Measurements from ENCODE around the gene ELFN1. TPM values are rescaled to one million over a fixed set of nuclear protein-coding genes. Genes with fewer than 3 reads are reported as not detected.

The ELFN1 gene
- total RNA-seq, 1 donor from 2014 or later, result 1.4 TPM

- Histone ChIP-seq H3K9me3 (no peaks in the 10 kb centered on the region), H3K27me3 (ENCODE audit: low read depth) (peaks cover 41% of the 10 kb centered on the region), H3K4me3 (no peak overlapping the region), H3K4me1 (no peaks in the 10 kb centered on the region), H3K27ac (no peak overlapping the region), H3K36me3 (no peaks in the 10 kb centered on the region)
- ATAC-seq (no peak), DNase-seq (peak; percentile 45)
- TF ChIP-seq, protein P1, sequence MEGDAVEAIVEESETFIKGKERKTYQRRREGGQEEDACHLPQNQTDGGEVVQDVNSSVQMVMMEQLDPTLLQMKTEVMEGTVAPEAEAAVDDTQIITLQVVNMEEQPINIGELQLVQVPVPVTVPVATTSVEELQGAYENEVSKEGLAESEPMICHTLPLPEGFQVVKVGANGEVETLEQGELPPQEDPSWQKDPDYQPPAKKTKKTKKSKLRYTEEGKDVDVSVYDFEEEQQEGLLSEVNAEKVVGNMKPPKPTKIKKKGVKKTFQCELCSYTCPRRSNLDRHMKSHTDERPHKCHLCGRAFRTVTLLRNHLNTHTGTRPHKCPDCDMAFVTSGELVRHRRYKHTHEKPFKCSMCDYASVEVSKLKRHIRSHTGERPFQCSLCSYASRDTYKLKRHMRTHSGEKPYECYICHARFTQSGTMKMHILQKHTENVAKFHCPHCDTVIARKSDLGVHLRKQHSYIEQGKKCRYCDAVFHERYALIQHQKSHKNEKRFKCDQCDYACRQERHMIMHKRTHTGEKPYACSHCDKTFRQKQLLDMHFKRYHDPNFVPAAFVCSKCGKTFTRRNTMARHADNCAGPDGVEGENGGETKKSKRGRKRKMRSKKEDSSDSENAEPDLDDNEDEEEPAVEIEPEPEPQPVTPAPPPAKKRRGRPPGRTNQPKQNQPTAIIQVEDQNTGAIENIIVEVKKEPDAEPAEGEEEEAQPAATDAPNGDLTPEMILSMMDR (IDR thresholded peaks at IDR 0.05), result no peak
- intact Hi-C loops (cut with DNase I), result no loop called here
These were observed 5.8 kb downstream of the ELFN1 start for GRCh38 chr7:1675673-1676549.

DNA sequence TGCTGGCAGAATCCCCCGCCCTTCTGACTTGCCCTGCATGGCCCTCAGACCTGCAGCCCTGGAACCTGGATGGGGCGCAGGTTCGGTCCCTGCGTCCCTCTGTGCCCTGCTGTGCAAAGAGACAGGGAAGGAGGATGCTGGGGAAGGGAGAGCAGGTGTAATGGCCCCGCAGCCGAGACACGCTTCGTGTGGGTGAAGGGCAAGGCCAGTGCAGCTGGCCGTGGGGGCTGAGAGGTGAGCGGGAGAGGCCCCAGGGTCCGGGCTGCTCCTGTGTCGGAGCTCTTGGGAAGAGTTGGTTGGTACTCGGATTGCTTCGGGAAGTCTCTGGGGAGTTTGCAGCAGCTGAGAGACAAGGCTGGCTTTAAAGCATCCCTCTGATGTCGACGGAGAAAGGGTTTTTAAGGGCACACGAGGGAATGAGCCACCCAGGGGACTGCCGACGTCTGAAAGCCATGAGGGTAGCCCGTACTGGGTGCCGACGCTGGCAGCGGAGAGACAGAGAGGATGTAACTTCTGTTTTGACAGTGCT lies 6.5 kb downstream of the ELFN1 start:
- ATAC-seq (no peak), DNase-seq (peak; percentile 39)
- no peak overlapping the region for H3K4me3 ChIP-seq
- no peaks in the 10 kb centered on the region for H3K36me3 ChIP-seq
- no peaks in the 10 kb centered on the region for H3K9me3 ChIP-seq
- H3K27ac ChIP-seq, result no peak overlapping the region
- TF ChIP-seq, protein P1 (IDR thresholded peaks at IDR 0.05), result no peak
- no peaks in the 10 kb centered on the region for H3K4me1 ChIP-seq
- H3K27me3 ChIP-seq (ENCODE audit: low read depth), result peaks cover 34% of the 10 kb centered on the region
- intact Hi-C loops (cut with DNase I), result no loop called here

DNA sequence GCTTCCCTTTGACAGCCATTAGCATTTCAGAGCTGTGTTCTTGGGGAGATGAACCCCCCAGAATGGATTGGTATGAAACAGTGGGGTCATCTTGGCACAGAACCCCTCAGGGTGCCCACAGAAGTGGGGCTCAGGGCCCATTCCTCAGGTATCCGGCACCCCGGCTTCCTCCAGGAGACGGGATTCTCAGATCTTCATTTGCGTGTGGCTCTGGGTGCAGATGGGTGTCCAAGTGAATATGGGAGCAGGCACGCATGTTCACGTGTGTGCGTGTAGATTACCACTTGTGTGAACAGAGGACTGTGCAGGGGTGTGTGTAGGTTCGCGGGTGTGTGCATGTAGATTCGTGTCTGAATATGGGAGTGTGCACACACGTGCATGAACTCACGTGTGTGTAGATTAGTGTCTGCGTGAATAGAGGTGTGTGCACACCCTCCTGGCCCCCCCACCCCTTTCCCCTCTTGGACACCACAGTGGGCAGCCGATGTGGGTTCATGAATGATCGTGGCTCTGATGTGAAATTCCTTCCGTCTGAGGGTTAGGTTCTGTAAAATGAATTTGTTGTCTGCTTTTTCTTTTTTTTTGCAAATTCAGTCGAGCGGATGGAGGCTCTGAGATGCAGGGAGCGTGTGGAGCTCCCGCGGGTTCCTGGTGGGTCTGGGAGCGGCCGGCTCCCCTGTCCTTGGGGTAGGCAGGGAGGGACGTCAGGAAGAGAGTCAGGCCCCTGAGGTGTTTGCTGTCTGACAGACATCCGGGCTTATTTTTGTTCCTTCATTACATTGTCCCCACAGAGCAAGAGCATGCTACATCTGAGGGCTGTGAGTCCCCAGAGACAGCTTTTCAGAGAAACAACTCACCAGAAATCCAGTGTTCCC lies 7.4 kb downstream of the ELFN1 start:
- Histone ChIP-seq H3K9me3 (peaks cover 3% of the 10 kb centered on the region), H3K36me3 (no peaks in the 10 kb centered on the region), H3K4me3 (no peak overlapping the region), H3K4me1 (no peaks in the 10 kb centered on the region), H3K27me3 (ENCODE audit: low read depth) (peaks cover 26% of the 10 kb centered on the region), H3K27ac (no peak overlapping the region)
- ATAC-seq, result no peak
- TF ChIP-seq, protein P1 (IDR thresholded peaks at IDR 0.05), result no peak
- intact Hi-C loops (cut with DNase I), result no loop called here
- DNase-seq, result no peak

- TF ChIP-seq, protein P1 (IDR thresholded peaks at IDR 0.05), result no peak
- ATAC-seq, result no peak
- peaks cover 21% of the 10 kb centered on the region for H3K27me3 ChIP-seq (ENCODE audit: low read depth)
- no peaks in the 10 kb centered on the region for H3K36me3 ChIP-seq
- no peaks in the 10 kb centered on the region for H3K4me1 ChIP-seq
- H3K27ac ChIP-seq, result no peak overlapping the region
- H3K9me3 ChIP-seq, result peaks cover 8% of the 10 kb centered on the region
- intact Hi-C loops (cut with DNase I), result no loop called here
- DNase-seq, result peak; percentile 20
- H3K4me3 ChIP-seq, result no peak overlapping the region
These were observed 8.0 kb downstream of the ELFN1 start for GRCh38 chr7:1678081-1678543.

DNA sequence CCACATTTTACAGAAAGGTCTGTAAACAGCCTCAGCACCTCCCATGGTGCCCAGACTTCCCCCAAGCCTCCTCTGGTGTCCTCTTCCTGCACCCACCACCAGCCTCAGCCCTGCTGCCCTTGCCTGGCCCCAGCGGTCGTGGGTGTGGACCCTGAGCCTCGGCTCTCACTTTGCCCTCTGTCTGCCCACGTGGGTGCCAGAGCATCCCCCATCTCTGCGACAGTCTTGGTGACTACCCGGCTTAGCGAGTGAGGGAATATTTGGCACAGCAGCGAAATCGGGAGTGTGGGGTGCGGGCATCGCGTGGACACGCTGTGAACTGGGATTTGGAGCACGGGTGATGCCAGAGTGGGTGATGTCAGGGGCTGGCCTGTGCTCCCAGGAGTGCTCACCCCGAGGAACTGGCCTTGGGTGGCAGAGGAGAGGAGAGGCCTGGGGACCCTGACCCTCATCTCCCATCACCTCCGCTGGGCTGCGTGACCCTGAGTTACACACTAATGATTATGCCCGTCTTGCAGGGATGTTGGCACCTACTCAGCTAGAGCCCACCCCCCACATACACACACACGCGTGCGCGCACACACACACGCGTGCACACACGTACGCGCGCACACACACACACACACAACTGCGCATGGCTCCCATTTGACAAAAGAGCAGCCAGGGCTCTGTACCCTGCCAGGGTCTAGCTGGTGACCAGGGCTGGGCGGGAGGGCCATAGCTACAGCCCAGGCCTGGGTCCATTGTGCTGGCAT lies 8.7 kb downstream of the ELFN1 start:
- H3K27me3 ChIP-seq (ENCODE audit: low read depth), result peaks cover 15% of the 10 kb centered on the region
- no peak overlapping the region for H3K4me3 ChIP-seq
- no peaks in the 10 kb centered on the region for H3K36me3 ChIP-seq
- intact Hi-C loops (cut with DNase I), result no loop called here
- no peaks in the 10 kb centered on the region for H3K4me1 ChIP-seq
- TF ChIP-seq, protein P1 (IDR thresholded peaks at IDR 0.05), result no peak
- DNase-seq, result no peak
- H3K27ac ChIP-seq, result no peak overlapping the region
- ATAC-seq, result peak in 1 of 2 donors; percentile 8
- H3K9me3 ChIP-seq, result peaks cover 14% of the 10 kb centered on the region

All from lower lobe of right lung (tissue), 2 donors.